ENCODE measurements around the gene NR3C1. TPM values are rescaled to one million over a fixed set of nuclear protein-coding genes. Genes with fewer than 3 reads are reported as not detected.

NR3C1 gene
- total RNA-seq, 1 donor from 2014 or later: 156 TPM

DNA sequence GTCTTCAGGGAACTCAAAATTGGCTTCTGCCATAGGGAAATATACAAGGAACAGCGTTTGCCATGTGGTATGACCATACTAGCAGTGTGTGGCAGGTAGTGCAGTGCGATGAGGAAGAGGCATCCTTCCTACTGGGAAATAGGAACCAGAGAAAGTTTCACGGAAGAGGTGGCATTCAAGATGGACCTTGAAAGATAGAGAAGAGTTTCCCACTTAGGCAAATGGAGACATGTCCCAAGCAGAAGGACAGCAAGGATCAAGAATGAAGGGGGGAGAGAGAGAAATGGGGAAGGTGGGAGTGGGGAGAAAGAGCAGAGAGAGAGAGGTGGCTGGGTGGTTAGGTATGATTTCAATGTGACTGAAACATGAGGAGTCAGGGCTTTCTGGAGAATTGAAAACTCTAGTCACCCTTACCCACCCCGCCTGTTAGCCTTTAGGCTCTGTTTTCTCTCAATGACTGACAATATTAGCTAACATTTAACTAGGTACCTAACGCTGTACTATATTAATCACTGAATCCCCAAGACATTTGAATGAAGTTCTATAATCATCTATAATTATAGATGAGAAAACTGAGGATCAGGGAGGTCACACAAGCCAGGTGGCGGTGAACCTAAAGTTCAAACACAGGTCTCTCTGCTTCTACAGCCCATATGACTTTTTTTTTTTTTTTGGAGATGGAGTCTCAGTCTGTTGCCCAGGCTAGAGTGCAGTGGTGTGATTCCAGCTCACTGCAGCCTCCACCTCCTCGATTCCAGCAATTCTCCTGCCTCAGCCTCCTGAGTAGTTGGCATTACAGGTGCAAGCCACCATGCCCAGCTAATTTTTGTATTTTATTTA is 171.3 kb downstream of the NR3C1 start:
- DNase-seq: no peak

DNA sequence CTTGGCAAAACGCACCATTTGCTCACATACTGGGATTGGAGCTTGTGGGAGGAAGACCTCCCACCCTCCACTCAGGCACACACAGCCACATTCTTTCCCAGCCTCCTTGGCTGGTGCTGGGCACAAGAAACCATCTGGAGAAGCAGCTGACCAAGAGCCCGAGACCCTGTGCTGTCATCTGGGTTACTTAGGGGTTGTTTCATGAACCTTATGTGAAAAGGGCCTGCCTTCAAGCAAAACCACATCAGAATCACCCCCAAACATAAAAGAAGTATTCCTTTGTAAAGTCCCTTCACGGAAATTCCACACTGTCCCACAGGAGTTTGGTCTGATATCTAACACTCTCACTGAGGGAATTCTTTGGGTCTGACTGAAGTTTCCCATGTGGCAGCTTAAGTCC is 172.1 kb downstream of the NR3C1 start:
- no peak for DNase-seq

DNA sequence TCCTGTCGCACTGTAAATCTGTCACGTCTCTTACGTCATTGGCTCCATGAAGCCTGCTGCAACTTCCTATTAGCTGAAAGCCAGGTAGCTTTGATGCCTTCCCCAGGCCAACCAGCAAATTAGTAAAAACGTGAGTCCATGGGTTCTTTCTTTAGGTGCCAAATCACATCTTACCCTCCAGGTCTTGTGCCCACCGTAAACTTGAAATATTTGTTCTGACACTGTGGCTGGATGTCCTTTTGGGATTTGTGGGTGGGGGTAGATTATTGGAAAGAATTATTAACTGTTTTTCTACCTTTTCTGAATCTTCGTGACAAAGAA is 172.8 kb downstream of the NR3C1 start:
- DNase-seq: no peak

DNA sequence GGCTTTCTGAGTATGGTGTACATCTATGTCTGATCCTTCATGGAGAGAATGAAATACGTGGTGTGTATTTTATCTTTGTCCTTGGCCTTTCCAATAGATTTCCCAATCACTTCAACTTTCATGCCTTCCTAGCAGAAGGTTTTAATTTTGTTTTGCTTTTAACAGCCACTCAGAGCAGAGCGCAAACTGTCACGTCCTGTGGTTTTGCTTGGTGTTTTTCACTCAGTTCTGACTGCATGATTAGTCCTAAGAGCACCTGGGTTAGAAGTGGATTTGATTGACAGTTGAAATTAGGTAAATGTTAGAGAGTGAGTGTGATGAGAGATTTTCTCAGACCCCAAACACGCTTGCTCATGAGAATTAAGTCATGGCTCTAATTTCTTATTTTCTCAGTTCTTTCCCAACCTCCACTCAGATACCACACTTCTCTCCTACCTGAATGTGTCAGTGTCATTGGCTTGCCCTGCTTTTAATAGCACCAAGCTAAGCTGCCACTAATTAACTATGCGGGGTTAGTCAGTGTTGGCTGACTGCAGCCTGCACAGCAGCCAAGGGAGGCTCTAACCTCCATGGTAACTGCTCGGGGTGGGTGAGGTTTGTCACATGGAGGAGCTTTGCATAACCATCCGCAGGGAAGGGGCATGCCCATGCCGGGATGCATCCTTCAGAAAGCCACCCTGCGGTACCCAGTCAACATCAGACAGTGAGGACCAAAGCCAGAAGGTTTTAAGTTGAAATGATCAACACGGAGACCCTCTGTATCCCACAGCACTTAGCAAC is 173.4 kb downstream of the NR3C1 start:
- DNase-seq: no peak

DNA sequence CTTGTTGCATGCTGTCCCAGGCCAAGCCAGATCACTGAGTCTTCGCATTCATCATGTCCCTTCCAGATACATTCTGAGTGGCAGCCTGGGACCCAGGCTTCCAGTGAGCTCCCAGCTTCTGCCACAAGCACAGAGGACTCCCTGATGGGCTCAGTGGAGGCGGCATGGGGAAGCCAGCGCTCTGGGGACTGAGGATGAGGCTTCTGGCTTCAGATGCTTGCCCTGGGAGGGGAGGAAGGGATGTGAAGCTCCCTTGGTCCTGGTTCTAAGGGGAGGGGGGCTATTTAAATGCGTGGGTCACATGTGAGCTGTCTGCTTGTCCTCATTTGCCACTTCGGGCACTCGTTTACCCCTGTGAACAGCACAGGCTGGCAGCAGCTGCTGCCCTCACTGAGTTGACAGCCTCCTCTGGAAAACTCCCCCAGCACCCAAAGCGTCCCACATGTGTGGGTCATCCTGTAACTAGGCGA is 174.0 kb downstream of the NR3C1 start:
- DNase-seq: no peak

DNA sequence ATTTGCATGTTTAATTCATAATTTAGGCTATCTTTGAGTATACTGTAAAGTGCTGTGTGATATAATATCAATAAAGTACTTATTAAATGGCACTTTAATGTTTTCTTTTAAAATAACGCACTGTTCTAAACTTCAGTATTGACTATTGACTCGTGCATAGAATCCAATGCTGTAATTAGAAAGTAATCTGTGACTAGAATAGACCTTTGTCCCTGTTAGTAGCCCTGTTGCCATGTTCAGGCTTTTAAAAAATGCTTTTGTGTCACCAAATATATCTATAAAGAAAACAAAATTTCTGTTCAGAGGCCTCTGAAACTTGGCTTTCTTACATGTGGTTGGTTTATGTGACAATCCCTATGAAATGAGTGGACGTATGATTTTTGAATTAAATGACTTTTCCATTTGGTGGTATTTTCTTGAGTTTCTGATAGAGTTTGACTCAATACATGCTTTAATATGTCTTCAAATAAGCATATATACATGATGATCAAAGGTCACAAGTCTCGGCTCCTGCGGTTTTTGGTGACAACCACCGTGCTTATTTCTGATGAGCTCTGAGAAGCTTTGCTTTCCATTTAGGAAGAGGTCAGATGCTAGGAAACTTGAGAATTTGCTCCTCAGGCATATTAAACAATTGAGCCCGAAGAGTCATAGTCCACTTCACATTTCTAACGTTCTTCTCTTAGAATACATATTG is 174.7 kb downstream of the NR3C1 start:
- no peak for DNase-seq

Small RNA genes within 50 kb of the gene (small RNA-seq; reads per million reads assigned to genes)
- gene AC091925.2 (ENCODE audit: low replicate concordance): not detected

Measured in tongue (tissue), 3 donors.